Measurements from ENCODE around the gene TSC2.
"Not testable (repeated sequence)": the region's sequence is repeated elsewhere in the genome, so short reads cannot be mapped to it uniquely, and the experiment has no call there.

GRCh38 chr16:2111009-2111353 is 63.2 kb downstream of the TSC2 start:
- TF ChIP-seq CTCF (conservative IDR thresholded peaks at IDR 0.05; ENCODE audit: low read length); EZH2phosphoT487 (IDR thresholded peaks at IDR 0.05; ENCODE audit: borderline replicate concordance, low read depth, low read length): not testable (repeated sequence)
